ENCODE results near the gene VAV2.

VAV2 gene

DNA sequence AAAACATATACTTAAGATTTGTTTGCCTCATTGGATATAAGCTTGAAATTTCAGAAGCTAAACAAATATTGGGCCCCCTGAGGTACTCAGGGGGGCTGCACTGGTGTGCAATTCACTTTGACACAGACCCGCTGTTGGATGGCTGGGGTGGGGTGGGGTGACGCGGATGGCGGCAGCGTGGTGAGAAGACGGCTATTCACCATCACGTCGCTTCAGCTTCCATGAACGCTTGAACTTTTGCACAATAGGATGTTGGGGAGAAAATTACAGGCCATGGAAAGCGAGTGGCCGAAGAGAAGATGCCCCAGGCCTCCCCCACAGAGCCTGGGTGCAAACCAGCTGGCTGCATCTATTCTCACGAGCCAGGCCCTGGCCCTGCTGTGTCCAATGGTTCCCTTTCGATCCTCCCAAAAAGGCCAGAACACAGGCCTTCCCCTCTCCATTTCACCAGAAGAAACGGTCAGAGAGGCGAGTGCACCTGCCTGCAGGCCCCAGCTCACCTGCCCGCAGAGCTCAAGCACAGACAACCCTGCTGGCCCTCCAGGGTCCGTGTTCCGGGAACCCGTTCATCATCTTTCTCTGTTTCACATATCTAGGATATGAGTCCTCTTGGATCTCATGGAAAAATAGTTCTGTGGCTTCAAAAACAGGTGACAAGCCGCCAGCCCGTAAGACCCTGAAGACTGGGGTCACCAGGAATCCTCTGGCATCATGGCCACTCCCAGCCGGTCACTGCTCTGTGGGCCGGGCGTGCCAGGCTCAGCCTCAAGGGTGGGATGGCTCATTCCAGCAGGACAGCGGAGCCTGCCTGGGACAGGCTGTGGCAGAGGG, 207.2 kb downstream of the VAV2 start:
- H3K18ac ChIP-seq (ENCODE audit: low read length) = no peak overlapping the region
- no peak overlapping the region for H3K27ac ChIP-seq (ENCODE audit: low read depth, low read length)
- no peak overlapping the region for H3K4me3 ChIP-seq (ENCODE audit: low read length)
- H3K23ac ChIP-seq (ENCODE audit: low read length) = no peak overlapping the region
- H2AK5ac ChIP-seq (ENCODE audit: low read length) = no peak overlapping the region
- H3K4ac ChIP-seq (ENCODE audit: low read depth, low read length) = no peak overlapping the region
- no peaks in the 10 kb centered on the region for H3K4me1 ChIP-seq (ENCODE audit: control insufficient read depth, low read depth, low read length)
- H4K8ac ChIP-seq (ENCODE audit: low read depth, low read length) = no peak overlapping the region
- H3K9ac ChIP-seq (ENCODE audit: low read length) = no peak overlapping the region
- WGBS (ENCODE audit: extremely low coverage, insufficient coverage, low lambda C conversion rate) = no CpG with 5 or more reads among the region's 25 CpGs
- H3K4me2 ChIP-seq (ENCODE audit: low read length) = no peak overlapping the region
- H3K56ac ChIP-seq (ENCODE audit: low read length) = no peak overlapping the region
- H3K79me1 ChIP-seq (ENCODE audit: low read length) = no peaks in the 10 kb centered on the region
- H2BK120ac ChIP-seq (ENCODE audit: low read depth, low read length) = no peak overlapping the region
- H3K27me3 ChIP-seq (ENCODE audit: insufficient read depth, low read length, poor library complexity) = no peaks in the 10 kb centered on the region
- no peak overlapping the region for H2BK15ac ChIP-seq (replicated peaks; ENCODE audit: low read depth)
- H4K5ac ChIP-seq (ENCODE audit: low read length) = no peak overlapping the region
- no peaks in the 10 kb centered on the region for H3K79me2 ChIP-seq (ENCODE audit: control insufficient read depth, insufficient read depth, low read length)
- DNase-seq = no peak
- H3K36me3 ChIP-seq (ENCODE audit: control insufficient read depth, insufficient read depth, low read length) = peaks cover 1% of the 10 kb centered on the region
- no peak overlapping the region for H2BK5ac ChIP-seq (ENCODE audit: low read length)

DNA sequence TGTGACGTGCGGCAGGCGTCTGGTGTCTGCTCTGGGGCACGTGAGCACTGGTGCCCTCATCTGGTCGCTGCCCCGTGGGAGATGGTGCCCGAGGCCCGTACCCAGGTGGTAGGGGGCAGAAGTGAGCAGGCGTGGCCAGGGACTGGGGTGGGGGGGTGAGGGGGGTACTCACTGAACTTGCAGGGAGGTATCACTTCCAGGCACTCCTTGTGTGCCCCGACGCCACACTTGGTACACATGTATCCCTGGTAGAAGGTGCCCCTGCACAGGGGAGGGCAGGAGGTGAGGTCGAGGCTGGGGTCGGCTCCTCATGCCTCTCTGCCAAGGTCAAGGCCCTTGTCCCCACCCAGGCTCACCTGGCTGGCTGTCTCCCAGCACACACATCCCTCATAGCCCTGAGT, 208.8 kb downstream of the VAV2 start:
- H4K8ac ChIP-seq (ENCODE audit: low read depth, low read length) = no peak overlapping the region
- no peak overlapping the region for H3K4me2 ChIP-seq (ENCODE audit: low read length)
- no peak overlapping the region for H3K9ac ChIP-seq (ENCODE audit: low read length)
- H3K18ac ChIP-seq (ENCODE audit: low read length) = no peak overlapping the region
- H4K5ac ChIP-seq (ENCODE audit: low read length) = no peak overlapping the region
- no peak overlapping the region for H3K4ac ChIP-seq (ENCODE audit: low read depth, low read length)
- H3K4me3 ChIP-seq (ENCODE audit: low read length) = no peak overlapping the region
- H2BK120ac ChIP-seq (ENCODE audit: low read depth, low read length) = no peak overlapping the region
- H3K27me3 ChIP-seq (ENCODE audit: insufficient read depth, low read length, poor library complexity) = no peaks in the 10 kb centered on the region
- no CpG with 5 or more reads among the region's 13 CpGs for WGBS (ENCODE audit: extremely low coverage, insufficient coverage, low lambda C conversion rate)
- H3K4me1 ChIP-seq (ENCODE audit: control insufficient read depth, low read depth, low read length) = no peaks in the 10 kb centered on the region
- peaks cover 1% of the 10 kb centered on the region for H3K36me3 ChIP-seq (ENCODE audit: control insufficient read depth, insufficient read depth, low read length)
- DNase-seq = no peak
- H3K27ac ChIP-seq (ENCODE audit: low read depth, low read length) = no peak overlapping the region
- H3K79me2 ChIP-seq (ENCODE audit: control insufficient read depth, insufficient read depth, low read length) = no peaks in the 10 kb centered on the region
- H3K23ac ChIP-seq (ENCODE audit: low read length) = no peak overlapping the region
- H2BK5ac ChIP-seq (ENCODE audit: low read length) = no peak overlapping the region
- H2BK15ac ChIP-seq (replicated peaks; ENCODE audit: low read depth) = no peak overlapping the region
- no peak overlapping the region for H3K56ac ChIP-seq (ENCODE audit: low read length)
- no peak overlapping the region for H2AK5ac ChIP-seq (ENCODE audit: low read length)
- H3K79me1 ChIP-seq (ENCODE audit: low read length) = no peaks in the 10 kb centered on the region

DNA sequence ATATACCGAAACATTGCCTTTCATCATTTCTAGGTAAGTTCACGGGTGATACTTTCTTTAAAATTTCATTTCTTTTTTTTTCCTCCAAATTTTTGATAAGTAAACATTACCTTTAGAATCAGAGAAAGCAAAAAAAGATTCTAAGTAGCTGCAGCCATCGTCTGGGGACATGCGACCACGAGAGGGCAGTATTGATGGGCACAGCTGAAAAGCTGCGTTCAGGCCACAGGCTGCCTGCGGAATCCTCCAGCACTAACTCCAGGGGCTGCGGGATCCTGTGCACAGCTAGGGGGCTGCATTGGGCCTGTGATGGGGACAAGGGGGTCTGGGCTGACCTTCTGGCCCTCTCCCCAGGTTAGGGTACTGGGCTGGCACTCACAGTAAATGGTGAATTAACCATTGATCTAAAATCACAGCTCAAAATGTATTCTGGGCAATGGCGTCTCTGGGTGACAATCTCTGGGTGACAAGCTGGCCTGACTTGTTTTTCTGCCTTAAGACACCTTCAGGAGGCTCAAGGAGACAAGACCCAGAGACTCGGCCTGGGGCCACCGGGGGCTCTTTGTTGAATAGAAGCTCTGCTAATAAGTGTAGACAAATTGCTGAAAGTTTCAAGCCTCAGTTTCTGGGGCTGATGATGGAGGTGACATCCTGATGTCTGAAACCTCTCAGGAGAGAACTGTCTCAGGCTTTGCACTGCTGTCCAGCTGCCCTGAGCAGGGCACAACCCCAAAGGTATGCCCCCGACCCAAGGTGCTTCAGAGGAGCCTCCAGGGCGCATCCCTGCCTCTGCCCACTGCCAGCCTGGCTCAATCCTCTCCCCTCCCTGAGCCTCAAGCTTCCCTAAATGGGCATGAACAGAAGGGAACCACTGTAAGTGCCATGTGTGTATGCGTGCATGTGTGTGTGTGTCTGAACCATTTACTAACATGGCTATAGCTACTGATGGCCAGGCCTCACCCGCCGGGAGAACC, 209.7 kb downstream of the VAV2 start:
- Histone ChIP-seq H4K8ac (ENCODE audit: low read depth, low read length) (no peak overlapping the region), H3K23ac (ENCODE audit: low read length) (no peak overlapping the region), H2BK5ac (ENCODE audit: low read length) (no peak overlapping the region), H3K9ac (ENCODE audit: low read length) (no peak overlapping the region), H3K27ac (ENCODE audit: low read depth, low read length) (no peak overlapping the region), H3K4me2 (ENCODE audit: low read length) (no peak overlapping the region), H3K4me3 (ENCODE audit: low read length) (no peak overlapping the region), H3K56ac (ENCODE audit: low read length) (no peak overlapping the region), H3K27me3 (ENCODE audit: insufficient read depth, low read length, poor library complexity) (no peaks in the 10 kb centered on the region), H3K4ac (ENCODE audit: low read depth, low read length) (no peak overlapping the region), H3K36me3 (ENCODE audit: control insufficient read depth, insufficient read depth, low read length) (peaks cover 1% of the 10 kb centered on the region), H2AK5ac (ENCODE audit: low read length) (no peak overlapping the region), H3K4me1 (ENCODE audit: control insufficient read depth, low read depth, low read length) (no peaks in the 10 kb centered on the region), H3K18ac (ENCODE audit: low read length) (no peak overlapping the region), H4K5ac (ENCODE audit: low read length) (no peak overlapping the region), H2BK15ac (replicated peaks; ENCODE audit: low read depth) (no peak overlapping the region), H3K79me2 (ENCODE audit: control insufficient read depth, insufficient read depth, low read length) (no peaks in the 10 kb centered on the region), H3K79me1 (ENCODE audit: low read length) (no peaks in the 10 kb centered on the region), H2BK120ac (ENCODE audit: low read depth, low read length) (no peak overlapping the region)
- WGBS (ENCODE audit: extremely low coverage, insufficient coverage, low lambda C conversion rate) = no CpG with 5 or more reads among the region's 16 CpGs
- peak; percentile 75 for DNase-seq

DNA sequence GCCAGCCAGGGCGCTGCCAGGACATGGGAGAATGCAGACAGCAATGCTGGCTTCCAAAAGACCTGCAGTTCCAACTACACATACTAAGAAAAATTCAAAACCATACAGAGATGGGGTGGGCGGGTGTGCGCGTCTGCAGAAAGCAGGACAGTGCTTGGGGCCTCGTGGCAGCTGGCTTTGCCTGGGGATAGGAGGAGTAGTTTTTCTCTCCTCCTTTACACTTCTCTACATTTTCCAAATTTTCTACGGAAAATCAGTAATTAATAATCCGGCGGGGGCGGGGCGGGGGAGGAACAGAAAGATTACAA, 210.3 kb downstream of the VAV2 start:
- WGBS (ENCODE audit: extremely low coverage, insufficient coverage, low lambda C conversion rate) = no CpG with 5 or more reads among the region's 10 CpGs
- no peaks in the 10 kb centered on the region for H3K79me1 ChIP-seq (ENCODE audit: low read length)
- H3K9ac ChIP-seq (ENCODE audit: low read length) = no peak overlapping the region
- no peaks in the 10 kb centered on the region for H3K79me2 ChIP-seq (ENCODE audit: control insufficient read depth, insufficient read depth, low read length)
- peaks cover 1% of the 10 kb centered on the region for H3K36me3 ChIP-seq (ENCODE audit: control insufficient read depth, insufficient read depth, low read length)
- no peak overlapping the region for H3K4ac ChIP-seq (ENCODE audit: low read depth, low read length)
- H2BK120ac ChIP-seq (ENCODE audit: low read depth, low read length) = no peak overlapping the region
- no peaks in the 10 kb centered on the region for H3K27me3 ChIP-seq (ENCODE audit: insufficient read depth, low read length, poor library complexity)
- H4K5ac ChIP-seq (ENCODE audit: low read length) = no peak overlapping the region
- H3K4me3 ChIP-seq (ENCODE audit: low read length) = no peak overlapping the region
- no peak overlapping the region for H4K8ac ChIP-seq (ENCODE audit: low read depth, low read length)
- H3K56ac ChIP-seq (ENCODE audit: low read length) = no peak overlapping the region
- H3K18ac ChIP-seq (ENCODE audit: low read length) = no peak overlapping the region
- no peak overlapping the region for H2BK5ac ChIP-seq (ENCODE audit: low read length)
- H2AK5ac ChIP-seq (ENCODE audit: low read length) = no peak overlapping the region
- no peak overlapping the region for H2BK15ac ChIP-seq (replicated peaks; ENCODE audit: low read depth)
- H3K23ac ChIP-seq (ENCODE audit: low read length) = no peak overlapping the region
- no peak for DNase-seq
- H3K4me2 ChIP-seq (ENCODE audit: low read length) = no peak overlapping the region
- H3K27ac ChIP-seq (ENCODE audit: low read depth, low read length) = no peak overlapping the region
- no peaks in the 10 kb centered on the region for H3K4me1 ChIP-seq (ENCODE audit: control insufficient read depth, low read depth, low read length)

DNA sequence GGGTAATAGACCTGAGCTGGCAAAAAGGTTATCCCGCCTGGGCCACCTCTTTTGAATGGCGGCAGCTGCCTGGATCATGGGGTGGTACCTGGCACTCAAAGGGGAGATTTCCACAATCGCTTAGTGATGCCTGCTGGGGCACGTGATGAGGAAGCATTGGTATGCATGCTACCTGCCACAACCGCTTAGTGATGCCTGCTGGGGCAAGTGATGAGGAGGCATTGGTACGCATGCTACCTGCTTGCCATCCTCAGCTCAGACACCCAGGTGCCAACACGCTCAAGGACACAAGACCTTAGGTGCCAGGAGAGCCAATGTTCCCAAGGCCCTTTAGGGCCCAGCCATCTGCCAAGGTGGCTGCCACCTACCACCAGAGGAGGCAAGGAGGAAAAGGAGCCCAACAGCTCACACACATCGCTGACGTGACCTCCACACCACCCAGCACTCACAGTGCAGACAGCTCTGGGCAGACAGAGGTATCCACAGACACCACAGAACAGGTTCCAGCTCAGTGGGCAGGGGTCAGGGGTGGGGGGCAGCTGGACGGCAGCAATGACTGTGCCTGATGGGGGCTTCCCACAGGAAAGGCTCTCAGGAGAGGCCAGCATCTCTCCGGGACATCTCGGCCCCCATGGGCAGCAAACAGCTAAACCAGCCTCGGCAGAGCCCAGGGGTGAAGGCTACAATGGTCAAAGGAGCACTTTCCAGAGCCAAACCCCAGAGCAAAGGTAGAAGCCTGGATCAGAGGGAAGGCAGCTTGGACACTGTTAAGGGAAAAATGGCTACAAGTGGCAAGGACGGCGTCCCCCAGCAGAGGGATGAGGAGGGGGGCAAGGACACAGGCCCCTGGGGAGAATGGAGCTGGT, 210.9 kb downstream of the VAV2 start:
- no peak overlapping the region for H3K9ac ChIP-seq (ENCODE audit: low read length)
- no peak overlapping the region for H3K56ac ChIP-seq (ENCODE audit: low read length)
- no peak overlapping the region for H4K5ac ChIP-seq (ENCODE audit: low read length)
- H3K23ac ChIP-seq (ENCODE audit: low read length) = no peak overlapping the region
- H2BK120ac ChIP-seq (ENCODE audit: low read depth, low read length) = no peak overlapping the region
- H2BK5ac ChIP-seq (ENCODE audit: low read length) = no peak overlapping the region
- no peaks in the 10 kb centered on the region for H3K79me2 ChIP-seq (ENCODE audit: control insufficient read depth, insufficient read depth, low read length)
- H3K4me1 ChIP-seq (ENCODE audit: control insufficient read depth, low read depth, low read length) = no peaks in the 10 kb centered on the region
- no peak overlapping the region for H2BK15ac ChIP-seq (replicated peaks; ENCODE audit: low read depth)
- H3K4me3 ChIP-seq (ENCODE audit: low read length) = no peak overlapping the region
- no peak overlapping the region for H3K4me2 ChIP-seq (ENCODE audit: low read length)
- H3K27me3 ChIP-seq (ENCODE audit: insufficient read depth, low read length, poor library complexity) = no peaks in the 10 kb centered on the region
- no peak for DNase-seq
- no peak overlapping the region for H4K8ac ChIP-seq (ENCODE audit: low read depth, low read length)
- WGBS (ENCODE audit: extremely low coverage, insufficient coverage, low lambda C conversion rate) = no CpG with 5 or more reads among the region's 15 CpGs
- H2AK5ac ChIP-seq (ENCODE audit: low read length) = no peak overlapping the region
- H3K4ac ChIP-seq (ENCODE audit: low read depth, low read length) = no peak overlapping the region
- no peaks in the 10 kb centered on the region for H3K79me1 ChIP-seq (ENCODE audit: low read length)
- no peak overlapping the region for H3K27ac ChIP-seq (ENCODE audit: low read depth, low read length)
- H3K18ac ChIP-seq (ENCODE audit: low read length) = no peak overlapping the region
- peaks cover 1% of the 10 kb centered on the region for H3K36me3 ChIP-seq (ENCODE audit: control insufficient read depth, insufficient read depth, low read length)

Data from mesendoderm (in vitro differentiated cells).